Common myeloid progenitor, CD34-positive (primary cell): ENCODE measurements around the gene STUM.
"Not testable (repeated sequence)": the region's sequence is repeated elsewhere in the genome, so short reads cannot be mapped to it uniquely, and the experiment has no call there.

Source experiments
- CTCF ChIA-PET: fragments of 350-600 bp; sonication (Branson Sonifier 250); formaldehyde crosslinking; loops from one replicate; lab custom pipeline; 2021; ENCODE audit warnings: antibody characterized with exemption; lab: Charles Lee
- POLR2A ChIA-PET: fragments of 350-600 bp; sonication (Branson Sonifier 250); formaldehyde crosslinking; loops from one replicate; lab custom pipeline; 2021; ENCODE audit warnings: antibody characterized with exemption; lab: Charles Lee
- DNase-seq, 3 donors: peaks; one replicate each; pipeline versions ENCODE4 v3.0.0 to v3.0.0-alpha.2; 2013
- H3K27ac ChIP-seq, 2 experiments: 1 replicate in 1 of 2; 2 replicates in 1 of 2; pipeline ENCODE4 v1.7.0; 2013; ENCODE audit warnings: inconsistent platforms in 2 of 2, low read length in 2 of 2, mild to moderate bottlenecking in 2 of 2, low read depth in 1 of 2, moderate library complexity in 1 of 2; ENCODE audit not compliant: severe bottlenecking in 2 of 2, insufficient read depth in 1 of 2, poor library complexity in 1 of 2
- H3K27me3 ChIP-seq, 5 experiments: replicated peaks in 2 of 5; 1 replicate in 3 of 5; 2 replicates in 2 of 5; pipeline versions ENCODE4 v1.6.1 to v1.7.0; 2013; ENCODE audit warnings: low read length in 4 of 5, mild to moderate bottlenecking in 2 of 5, moderate library complexity in 2 of 5, inconsistent platforms in 1 of 5; ENCODE audit not compliant: insufficient read depth in 5 of 5, control insufficient read depth in 4 of 5
- H3K36me3 ChIP-seq, 4 experiments: 1 replicate in 2 of 4; 2 replicates in 2 of 4; pipeline versions ENCODE4 v1.6.1 to v1.7.0; 2013; ENCODE audit warnings: low read length in 3 of 4, control low read depth in 1 of 4, mild to moderate bottlenecking in 1 of 4; ENCODE audit not compliant: control insufficient read depth in 4 of 4, insufficient read depth in 4 of 4
- H3K4me1 ChIP-seq, 4 experiments: 1 replicate in 3 of 4; 2 replicates in 1 of 4; pipeline versions ENCODE4 v1.6.1 to v1.7.1; 2013; ENCODE audit warnings: low read length in 3 of 4, mild to moderate bottlenecking in 3 of 4, control low read depth in 1 of 4, inconsistent platforms in 1 of 4, moderate library complexity in 1 of 4; ENCODE audit not compliant: control insufficient read depth in 4 of 4, insufficient read depth in 4 of 4; ENCODE audit errors: control extremely low read depth in 1 of 4
- H3K4me3 ChIP-seq, 7 experiments: 1 replicate in 4 of 7; 2 replicates in 3 of 7; pipeline versions ENCODE4 v1.5.1 to v1.7.0; 2013; ENCODE audit warnings: mild to moderate bottlenecking in 7 of 7, low read length in 6 of 7, moderate library complexity in 6 of 7, inconsistent platforms in 2 of 7, low read depth in 2 of 7, control low read depth in 1 of 7; ENCODE audit not compliant: insufficient read depth in 4 of 7, control insufficient read depth in 1 of 7; ENCODE audit errors: extremely low read depth in 1 of 7
- H3K9me3 ChIP-seq, 5 experiments: 1 replicate in 4 of 5; 2 replicates in 1 of 5; pipeline versions ENCODE4 v1.6.1 to v1.7.1; 2013; ENCODE audit warnings: low read length in 4 of 5, mild to moderate bottlenecking in 2 of 5, inconsistent platforms in 1 of 5, low read depth in 1 of 5, moderate library complexity in 1 of 5; ENCODE audit not compliant: control insufficient read depth in 4 of 5, insufficient read depth in 2 of 5; ENCODE audit errors: control extremely low read depth in 1 of 5
- WGBS: methylation state at CpG from one replicate; pipeline ENCODE4 v1.1.5; 2013; ENCODE audit not compliant: insufficient coverage; 5-methylcytosine and 5-hydroxymethylcytosine counted together

The STUM gene

GRCh38 chr1:226611301-226611700 is 62.7 kb downstream of the STUM start:
- no peaks in the 10 kb centered on the region for H3K9me3 ChIP-seq
- no peak for DNase-seq

GRCh38 chr1:226611980-226612379 is 63.4 kb downstream of the STUM start:
- H3K36me3 ChIP-seq, DNase-seq, H3K27ac ChIP-seq, POLR2A ChIA-PET, H3K4me3 ChIP-seq, H3K27me3 ChIP-seq, H3K9me3 ChIP-seq, H3K4me1 ChIP-seq: not testable (repeated sequence)
- CTCF ChIA-PET = interaction anchor here (0.5 to 2.0 kb wide), 3 partner anchors 13 to 69 kb away, joined by 3 to 7 read pairs (median 5); no protein-coding TSS in a partner anchor
- WGBS = 100% methylated on average over 2 of the region's 6 CpGs

More at GRCh38 chr1:226611301-226611700, 62.7 kb downstream of the STUM start:
- peaks cover 0 to 2% (median 0%) of the 10 kb centered on the region in 5 experiments for H3K27me3 ChIP-seq
- H3K27ac ChIP-seq = no peak overlapping the region
- H3K4me1 ChIP-seq = no peaks in the 10 kb centered on the region
- ChIA-PET POLR2A (no interaction called here), CTCF (interaction anchor here (2.0 kb wide), 1 partner anchor 15 kb away, joined by 7 read pairs; no protein-coding TSS in a partner anchor)
- H3K4me3 ChIP-seq = no peak overlapping the region
- WGBS = 47% methylated on average over 6 of the region's 8 CpGs
- H3K36me3 ChIP-seq = no peaks in the 10 kb centered on the region

GRCh38 chr1:226615876-226616275 is 67.3 kb downstream of the STUM start:
- H3K27ac ChIP-seq = no peak overlapping the region
- no peak overlapping the region for H3K4me3 ChIP-seq
- ChIA-PET CTCF (no interaction called here), POLR2A (no interaction called here)
- H3K36me3 ChIP-seq = no peaks in the 10 kb centered on the region
- DNase-seq = no peak
- peaks cover 0 to 3% (median 0%) of the 10 kb centered on the region in 5 experiments for H3K9me3 ChIP-seq
- no peaks in the 10 kb centered on the region for H3K27me3 ChIP-seq
- 100% methylated on average over 2 of the region's 9 CpGs for WGBS
- no peaks in the 10 kb centered on the region for H3K4me1 ChIP-seq

- H3K4me1 ChIP-seq = no peaks in the 10 kb centered on the region
- H3K27ac ChIP-seq = no peak overlapping the region
- WGBS = no CpG with 5 or more reads among the region's 1 CpG
- no peak overlapping the region for H3K4me3 ChIP-seq
- DNase-seq = no peak
- H3K27me3 ChIP-seq = no peaks in the 10 kb centered on the region
- ChIA-PET CTCF (interaction anchor here (0.9 kb wide), 1 partner anchor 209 kb away, joined by 4 read pairs; the partner anchor contains the start of gene PARP1), POLR2A (no interaction called here)
- H3K9me3 ChIP-seq = peaks cover 0 to 3% (median under 1%) of the 10 kb centered on the region in 5 experiments
- H3K36me3 ChIP-seq = no peaks in the 10 kb centered on the region
These were observed 68.1 kb downstream of the STUM start for GRCh38 chr1:226616636-226617035.

- WGBS = 100% methylated on average over 4 of the region's 8 CpGs
- ChIA-PET POLR2A (no interaction called here), CTCF (interaction anchor here (0.9 kb wide), 1 partner anchor 209 kb away, joined by 4 read pairs; the partner anchor contains the start of gene PARP1)
- Histone ChIP-seq H3K4me3 (no peak overlapping the region), H3K4me1 (no peaks in the 10 kb centered on the region), H3K27ac (no peak overlapping the region), H3K9me3 (peaks cover 0 to 3% (median 3%) of the 10 kb centered on the region in 5 experiments), H3K36me3 (no peaks in the 10 kb centered on the region), H3K27me3 (no peaks in the 10 kb centered on the region)
- DNase-seq = no peak
These were observed 68.5 kb downstream of the STUM start for GRCh38 chr1:226617109-226617508.

- H3K27me3 ChIP-seq = not testable (repeated sequence)
These were observed 69.2 kb downstream of the STUM start for GRCh38 chr1:226617719-226618118.

GRCh38 chr1:226618380-226618779 is 69.8 kb downstream of the STUM start:
- Histone ChIP-seq H3K27ac (no peak overlapping the region), H3K4me3 (no peak overlapping the region), H3K4me1 (no peaks in the 10 kb centered on the region), H3K27me3 (no peaks in the 10 kb centered on the region), H3K9me3 (peaks cover 0 to 6% (median 3%) of the 10 kb centered on the region in 5 experiments), H3K36me3 (no peaks in the 10 kb centered on the region)
- 95% methylated on average over 4 of the region's 5 CpGs for WGBS
- DNase-seq = no peak
- ChIA-PET POLR2A (no interaction called here), CTCF (no interaction called here)

More at GRCh38 chr1:226617719-226618118, 69.2 kb downstream of the STUM start:
- no CpG with 5 or more reads among the region's 1 CpG for WGBS
- H3K4me1 ChIP-seq, CTCF ChIA-PET, H3K27ac ChIP-seq, H3K4me3 ChIP-seq, DNase-seq, H3K9me3 ChIP-seq, H3K36me3 ChIP-seq, POLR2A ChIA-PET: not testable (repeated sequence)
